HFFc6 (cell line): Measurements from ENCODE around the gene USP48. TPM values are rescaled to one million over a fixed set of nuclear protein-coding genes. Genes with fewer than 3 reads are reported as not detected.
A peak's percentile ranks its signal among the peaks of the same experiment; 100 is the strongest.

Source experiments
- DNase-seq: peaks from one replicate; pipeline ENCODE4 v3.0.0-alpha.2; 2018
- H3K27ac Mint-ChIP-seq: 2 replicates; pipeline ENCODE4 v1.8.0; 2020; ENCODE audit warnings: mild to moderate bottlenecking, mixed read lengths
- H3K27me3 Mint-ChIP-seq: 2 replicates; pipeline ENCODE4 v1.8.0; 2021; ENCODE audit warnings: mild to moderate bottlenecking, moderate library complexity, mixed read lengths; ENCODE audit not compliant: insufficient read depth
- H3K36me3 Mint-ChIP-seq: 2 replicates; pipeline ENCODE4 v1.8.0; 2021; ENCODE audit warnings: low read depth, mixed read lengths
- H3K4me1 Mint-ChIP-seq: 2 replicates; pipeline ENCODE4 v1.8.0; 2020; ENCODE audit warnings: low read depth, mixed read lengths
- H3K4me3 Mint-ChIP-seq: 2 replicates; pipeline ENCODE4 v1.8.0; 2020; ENCODE audit warnings: mild to moderate bottlenecking, moderate library complexity, mixed read lengths
- H3K9me3 Mint-ChIP-seq: 2 replicates; pipeline ENCODE4 v1.8.0; 2020; ENCODE audit warnings: mild to moderate bottlenecking, mixed read lengths
- total RNA-seq, 6 experiments: library from RNA; stranded (reverse); fragmentation: NEBNext Ultra II Directional; extraction: Animal tissue kit (Norgen Biotek cat#: 25700); gene quantifications; 2 replicates in 1 of 6; 3 replicates in 5 of 6; pipeline ENCODE4 v1.2.3, GENCODE V29; 2021
- TF ChIP-seq, protein P1 (sequence below): fragments of 200-600 bp; sonication (generic); IDR thresholded peaks from 2 replicates; pipeline ENCODE4 v1.5.0; 2021; ENCODE audit warnings: antibody characterized with exemption, mild to moderate bottlenecking

The USP48 gene
- total RNA-seq, 6 experiments from 2014 or later: 45.0 to 54.2 (median 51.1) TPM

GRCh38 chr1:21707086-21707840, 75.7 kb downstream of the USP48 start:
- TF ChIP-seq, protein P1, sequence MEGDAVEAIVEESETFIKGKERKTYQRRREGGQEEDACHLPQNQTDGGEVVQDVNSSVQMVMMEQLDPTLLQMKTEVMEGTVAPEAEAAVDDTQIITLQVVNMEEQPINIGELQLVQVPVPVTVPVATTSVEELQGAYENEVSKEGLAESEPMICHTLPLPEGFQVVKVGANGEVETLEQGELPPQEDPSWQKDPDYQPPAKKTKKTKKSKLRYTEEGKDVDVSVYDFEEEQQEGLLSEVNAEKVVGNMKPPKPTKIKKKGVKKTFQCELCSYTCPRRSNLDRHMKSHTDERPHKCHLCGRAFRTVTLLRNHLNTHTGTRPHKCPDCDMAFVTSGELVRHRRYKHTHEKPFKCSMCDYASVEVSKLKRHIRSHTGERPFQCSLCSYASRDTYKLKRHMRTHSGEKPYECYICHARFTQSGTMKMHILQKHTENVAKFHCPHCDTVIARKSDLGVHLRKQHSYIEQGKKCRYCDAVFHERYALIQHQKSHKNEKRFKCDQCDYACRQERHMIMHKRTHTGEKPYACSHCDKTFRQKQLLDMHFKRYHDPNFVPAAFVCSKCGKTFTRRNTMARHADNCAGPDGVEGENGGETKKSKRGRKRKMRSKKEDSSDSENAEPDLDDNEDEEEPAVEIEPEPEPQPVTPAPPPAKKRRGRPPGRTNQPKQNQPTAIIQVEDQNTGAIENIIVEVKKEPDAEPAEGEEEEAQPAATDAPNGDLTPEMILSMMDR: no peak
- H3K27me3 Mint-ChIP-seq: no peaks in the 10 kb centered on the region
- peaks cover 17% of the 10 kb centered on the region for H3K36me3 Mint-ChIP-seq
- H3K4me1 Mint-ChIP-seq: peaks cover 45% of the 10 kb centered on the region
- no peaks in the 10 kb centered on the region for H3K9me3 Mint-ChIP-seq
- H3K4me3 Mint-ChIP-seq: no peak overlapping the region
- no peak overlapping the region for H3K27ac Mint-ChIP-seq
- DNase-seq: no peak

GRCh38 chr1:21706151-21706835, 76.7 kb downstream of the USP48 start:
- Mint-ChIP-seq H3K36me3 (peaks cover 23% of the 10 kb centered on the region), H3K27me3 (no peaks in the 10 kb centered on the region), H3K4me3 (no peak overlapping the region), H3K9me3 (no peaks in the 10 kb centered on the region), H3K27ac (peak overlapping the region; percentile 59), H3K4me1 (peaks cover 50% of the 10 kb centered on the region)
- peak; percentile 1 for DNase-seq
- TF ChIP-seq, protein P1: no peak

DNA sequence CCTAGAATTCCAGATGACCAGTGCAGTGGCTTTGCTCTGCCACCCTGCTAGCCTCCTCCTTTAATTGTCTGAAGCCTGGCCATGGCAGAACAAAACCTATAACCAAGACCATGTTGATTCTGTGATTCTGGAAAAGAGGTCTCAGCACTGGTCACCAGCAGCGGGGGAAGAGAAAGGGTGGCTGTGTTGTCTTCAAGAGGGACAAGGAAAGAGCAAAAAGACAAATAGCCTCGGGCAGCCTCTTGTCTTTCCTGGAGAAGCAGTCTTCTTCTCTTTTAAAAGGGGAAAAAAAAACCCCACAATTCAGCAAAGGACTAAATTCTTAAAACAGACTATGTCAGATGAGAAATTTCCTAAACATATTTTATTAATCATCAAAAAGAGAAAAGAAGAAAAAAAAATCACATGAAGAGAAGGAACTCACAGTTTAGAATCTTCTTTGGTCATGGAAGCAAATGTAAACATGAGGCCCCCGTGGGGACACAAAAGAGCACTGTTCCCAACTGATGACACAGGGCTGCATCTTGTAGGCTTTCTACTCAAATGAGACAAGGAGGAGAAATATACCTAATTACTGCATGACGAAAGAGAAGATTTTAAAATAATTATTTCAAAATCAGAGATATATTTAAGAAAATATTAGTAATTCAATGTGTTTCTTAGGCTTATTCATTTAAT, 77.5 kb downstream of the USP48 start:
- no peaks in the 10 kb centered on the region for H3K27me3 Mint-ChIP-seq
- DNase-seq: no peak
- TF ChIP-seq, protein P1: no peak
- peaks cover 50% of the 10 kb centered on the region for H3K4me1 Mint-ChIP-seq
- peak overlapping the region; percentile 95 for H3K27ac Mint-ChIP-seq
- no peak overlapping the region for H3K4me3 Mint-ChIP-seq
- H3K36me3 Mint-ChIP-seq: peaks cover 26% of the 10 kb centered on the region
- no peaks in the 10 kb centered on the region for H3K9me3 Mint-ChIP-seq

DNA sequence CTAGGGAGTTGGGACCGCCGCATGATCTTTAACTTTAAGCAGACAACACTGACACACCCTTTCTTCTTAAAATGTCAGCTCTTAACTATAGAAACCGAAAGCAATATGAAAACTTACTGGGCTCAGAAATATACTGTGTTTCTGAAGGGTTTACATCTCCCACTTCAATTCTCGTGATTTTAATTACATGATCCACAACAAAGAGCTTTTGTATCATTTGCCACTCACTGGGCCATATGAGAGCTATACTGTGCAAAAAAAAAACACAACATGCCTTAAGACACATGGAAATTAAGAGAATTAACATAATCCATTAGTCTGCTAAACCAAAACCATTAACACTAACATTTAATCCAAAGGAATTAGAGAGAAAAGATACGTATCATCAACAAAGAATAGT, 78.8 kb downstream of the USP48 start:
- Mint-ChIP-seq H3K27ac (peak overlapping the region; percentile 95), H3K27me3 (no peaks in the 10 kb centered on the region)

DNA sequence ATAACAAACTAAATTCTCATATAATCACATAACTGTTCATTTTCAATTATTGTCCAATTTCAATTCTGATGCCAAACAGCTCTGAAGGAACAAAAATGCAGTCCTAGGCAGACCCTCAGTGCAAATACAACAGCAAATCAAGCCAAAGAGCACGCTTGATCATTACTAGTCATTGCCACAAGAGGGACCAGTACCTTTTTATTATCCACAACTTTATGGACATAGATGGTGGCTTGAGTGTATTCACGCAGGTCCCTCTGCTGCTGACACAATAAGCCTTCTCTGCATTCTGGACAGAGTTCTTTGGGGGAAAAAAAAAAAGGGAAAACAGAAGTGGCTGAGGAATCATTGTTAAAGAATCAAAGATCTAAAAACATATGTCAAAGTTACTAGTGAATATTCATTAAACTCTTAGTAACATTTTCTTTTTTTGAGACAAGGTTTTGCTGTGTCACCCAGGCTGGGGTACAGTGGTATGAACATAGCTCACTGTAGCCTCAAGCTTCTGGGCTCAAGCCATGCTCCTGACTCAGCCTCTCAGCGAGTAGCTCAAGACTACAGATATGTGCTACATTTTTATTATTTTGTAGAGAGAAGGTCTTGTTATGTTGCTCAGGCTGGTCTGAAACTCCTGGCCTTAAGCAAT, 79.5 kb downstream of the USP48 start:
- Mint-ChIP-seq H3K4me1 (peaks cover 50% of the 10 kb centered on the region), H3K9me3 (no peaks in the 10 kb centered on the region), H3K27ac (peak overlapping the region; percentile 95), H3K4me3 (peak overlapping the region; percentile 67), H3K36me3 (peaks cover 30% of the 10 kb centered on the region), H3K27me3 (no peaks in the 10 kb centered on the region)
- DNase-seq: peak; percentile 90
- TF ChIP-seq, protein P1: peak; percentile 81

More for the DNA sequence above, 78.8 kb downstream of the USP48 start:
- TF ChIP-seq, protein P1: no peak
- Mint-ChIP-seq H3K4me3 (peak overlapping the region; percentile 24; the same call in 1 of the 2 replicates), H3K36me3 (peaks cover 30% of the 10 kb centered on the region), H3K9me3 (no peaks in the 10 kb centered on the region), H3K4me1 (peaks cover 50% of the 10 kb centered on the region)
- no peak for DNase-seq
